ENCODE measurements around the gene MOK.

The MOK gene

GRCh38 chr14:102238766-102239165, 66.2 kb downstream of the MOK start:
- TF ChIP-seq, protein P1, sequence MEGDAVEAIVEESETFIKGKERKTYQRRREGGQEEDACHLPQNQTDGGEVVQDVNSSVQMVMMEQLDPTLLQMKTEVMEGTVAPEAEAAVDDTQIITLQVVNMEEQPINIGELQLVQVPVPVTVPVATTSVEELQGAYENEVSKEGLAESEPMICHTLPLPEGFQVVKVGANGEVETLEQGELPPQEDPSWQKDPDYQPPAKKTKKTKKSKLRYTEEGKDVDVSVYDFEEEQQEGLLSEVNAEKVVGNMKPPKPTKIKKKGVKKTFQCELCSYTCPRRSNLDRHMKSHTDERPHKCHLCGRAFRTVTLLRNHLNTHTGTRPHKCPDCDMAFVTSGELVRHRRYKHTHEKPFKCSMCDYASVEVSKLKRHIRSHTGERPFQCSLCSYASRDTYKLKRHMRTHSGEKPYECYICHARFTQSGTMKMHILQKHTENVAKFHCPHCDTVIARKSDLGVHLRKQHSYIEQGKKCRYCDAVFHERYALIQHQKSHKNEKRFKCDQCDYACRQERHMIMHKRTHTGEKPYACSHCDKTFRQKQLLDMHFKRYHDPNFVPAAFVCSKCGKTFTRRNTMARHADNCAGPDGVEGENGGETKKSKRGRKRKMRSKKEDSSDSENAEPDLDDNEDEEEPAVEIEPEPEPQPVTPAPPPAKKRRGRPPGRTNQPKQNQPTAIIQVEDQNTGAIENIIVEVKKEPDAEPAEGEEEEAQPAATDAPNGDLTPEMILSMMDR (IDR thresholded peaks at IDR 0.05; ENCODE audit: control insufficient read depth, insufficient read depth, low read depth, low read length, missing control alignments), result no peak
- DNase-seq (ENCODE audit: low read depth), result no peak
- H3K4me3 ChIP-seq (ENCODE audit: control insufficient read depth, low read depth, low read length), result no peak overlapping the region

GRCh38 chr14:102238131-102238530, 66.8 kb downstream of the MOK start:
- no peak for DNase-seq (ENCODE audit: low read depth)
- TF ChIP-seq, protein P1 (IDR thresholded peaks at IDR 0.05; ENCODE audit: control insufficient read depth, insufficient read depth, low read depth, low read length, missing control alignments), result no peak
- H3K4me3 ChIP-seq (ENCODE audit: control insufficient read depth, low read depth, low read length), result no peak overlapping the region

GRCh38 chr14:102236026-102236425, 68.9 kb downstream of the MOK start:
- no peak for DNase-seq (ENCODE audit: low read depth)
- H3K4me3 ChIP-seq (ENCODE audit: control insufficient read depth, low read depth, low read length), result no peak overlapping the region
- TF ChIP-seq, protein P1 (IDR thresholded peaks at IDR 0.05; ENCODE audit: control insufficient read depth, insufficient read depth, low read depth, low read length, missing control alignments), result no peak

DNA sequence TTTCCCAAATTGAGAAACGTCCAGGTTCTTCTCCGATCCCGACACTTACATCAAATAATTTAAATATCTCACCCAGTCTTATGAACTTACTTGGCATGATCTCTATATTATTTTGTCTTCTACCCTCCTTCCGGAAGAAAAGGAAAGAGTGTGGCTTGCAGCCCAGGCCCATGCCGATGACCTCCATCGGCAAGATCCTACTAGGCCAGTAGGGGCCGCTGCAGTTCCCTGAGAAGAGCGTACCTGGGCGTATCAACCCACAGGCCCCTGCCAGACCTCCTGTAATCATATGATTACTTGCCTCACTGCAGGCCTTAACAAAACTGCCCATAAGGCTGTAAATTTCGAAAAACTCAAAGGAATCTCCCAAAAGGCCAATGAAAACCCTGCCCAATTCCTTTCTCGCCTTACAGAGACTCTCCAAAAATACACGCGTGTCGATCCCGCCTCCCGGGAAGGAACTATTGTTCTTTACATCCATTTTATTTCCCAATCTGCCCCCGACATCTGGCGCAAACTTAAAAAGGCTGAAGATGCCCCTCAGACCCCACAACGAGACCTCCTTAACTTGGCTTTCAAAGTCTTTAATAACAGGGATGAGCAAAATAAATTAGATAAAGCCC, 69.6 kb downstream of the MOK start:
- peak; percentile 46 for DNase-seq (ENCODE audit: low read depth)
- TF ChIP-seq, protein P1 (IDR thresholded peaks at IDR 0.05; ENCODE audit: control insufficient read depth, insufficient read depth, low read depth, low read length, missing control alignments), result peak; percentile 88
- H3K4me3 ChIP-seq (ENCODE audit: control insufficient read depth, low read depth, low read length), result no peak overlapping the region

DNA sequence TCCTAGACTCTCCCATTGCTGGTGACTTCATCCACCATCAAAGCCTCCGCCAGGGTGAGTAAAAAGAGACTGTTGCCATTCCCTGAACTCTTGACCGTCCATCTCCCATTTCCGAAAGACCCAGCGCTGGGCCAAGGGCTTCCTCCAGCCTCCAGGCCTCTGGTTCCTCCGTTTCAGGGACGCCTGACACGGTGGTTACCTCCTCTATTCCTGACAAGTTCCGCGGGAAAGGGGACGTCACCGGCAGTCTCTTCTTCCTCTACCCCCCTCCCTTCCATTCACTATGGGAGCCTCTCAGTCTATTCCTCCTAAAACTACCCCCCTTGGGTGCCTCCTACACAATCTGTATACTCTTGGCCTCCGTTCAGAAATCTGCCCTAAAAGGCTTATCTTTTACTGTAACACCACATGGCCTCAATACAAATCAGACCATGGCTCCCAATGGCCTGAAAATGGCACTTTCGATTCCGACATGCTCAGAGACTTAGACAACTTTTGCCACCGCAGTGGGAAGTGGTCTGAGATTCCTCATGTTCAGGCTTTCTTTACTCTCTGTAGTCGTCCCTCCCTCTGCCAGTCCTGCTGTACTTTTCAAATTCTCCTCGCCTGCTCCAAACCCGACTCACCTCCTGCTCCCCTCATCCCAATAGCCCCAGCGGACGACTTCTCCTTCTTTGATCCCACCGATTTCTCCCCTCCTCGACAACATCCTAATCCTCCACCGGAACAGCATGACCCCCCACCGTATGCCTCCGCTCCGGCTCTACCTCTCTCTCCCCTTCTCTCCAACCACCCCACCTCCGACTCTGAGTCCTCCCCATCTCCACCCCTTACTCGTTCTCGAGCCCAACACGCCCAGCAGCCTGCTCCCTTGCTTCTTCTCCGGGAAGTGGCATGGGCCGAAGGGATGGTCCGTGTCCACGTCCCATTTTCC, 70.4 kb downstream of the MOK start:
- H3K4me3 ChIP-seq (ENCODE audit: control insufficient read depth, low read depth, low read length), result no peak overlapping the region
- TF ChIP-seq, protein P1 (IDR thresholded peaks at IDR 0.05; ENCODE audit: control insufficient read depth, insufficient read depth, low read depth, low read length, missing control alignments), result no peak
- no peak for DNase-seq (ENCODE audit: low read depth)

DNA sequence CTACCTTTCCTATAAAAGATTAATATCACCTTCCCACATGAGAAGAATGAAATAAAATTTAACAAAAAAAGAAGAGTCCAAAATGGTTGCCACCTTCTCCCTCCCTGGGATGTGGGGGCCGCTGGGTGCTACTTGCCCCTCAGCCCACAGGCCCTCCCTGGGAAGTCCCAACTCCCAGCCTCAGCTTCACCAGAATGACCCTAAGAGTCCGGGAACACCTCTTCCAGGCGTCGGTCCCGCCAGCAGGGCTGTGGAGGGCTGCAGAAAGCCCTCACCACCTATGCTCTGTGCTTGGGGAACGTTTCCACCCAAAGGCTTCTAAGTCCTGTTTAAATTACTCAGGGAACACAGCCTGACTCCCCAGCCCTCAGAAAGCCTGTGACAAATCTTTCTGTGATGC, 71.9 kb downstream of the MOK start:
- DNase-seq (ENCODE audit: low read depth), result no peak
- TF ChIP-seq, protein P1 (IDR thresholded peaks at IDR 0.05; ENCODE audit: control insufficient read depth, insufficient read depth, low read depth, low read length, missing control alignments), result no peak
- H3K4me3 ChIP-seq (ENCODE audit: control insufficient read depth, low read depth, low read length), result no peak overlapping the region
